ENCODE measurements around the gene SPTSSA.

SPTSSA gene

DNA sequence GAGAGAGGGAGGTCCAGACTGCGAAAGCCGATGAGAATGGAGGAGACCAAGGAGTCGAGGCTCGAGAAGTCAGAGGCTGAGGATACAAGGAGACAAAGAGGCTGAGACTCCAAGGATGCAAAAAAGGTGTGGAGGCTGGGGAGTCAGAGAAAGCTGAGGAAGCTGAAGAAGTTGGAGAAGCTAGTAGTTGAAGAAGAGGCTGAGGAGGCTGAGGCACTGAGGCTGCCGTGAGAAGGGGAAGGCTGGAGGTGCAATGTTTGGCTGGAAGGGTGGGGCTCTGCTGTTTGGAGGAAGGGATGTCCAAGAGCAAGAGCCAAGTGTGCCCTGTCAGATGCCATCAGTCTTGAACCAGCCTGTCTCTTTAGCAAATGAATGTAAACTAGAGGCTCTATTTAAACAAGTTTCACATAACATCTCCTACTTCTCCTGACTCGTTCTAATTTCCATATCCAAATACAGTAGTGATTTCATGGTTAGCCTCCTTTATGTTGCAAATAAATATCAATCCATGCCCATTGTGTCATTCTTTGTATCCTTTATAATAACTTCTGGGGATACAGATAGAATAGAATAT is 10.8 kb upstream of the SPTSSA start:
- H3K4me3 ChIP-seq (replicated peaks; ENCODE audit: low read depth, low read length) = no peak overlapping the region
- TF ChIP-seq, protein P1, sequence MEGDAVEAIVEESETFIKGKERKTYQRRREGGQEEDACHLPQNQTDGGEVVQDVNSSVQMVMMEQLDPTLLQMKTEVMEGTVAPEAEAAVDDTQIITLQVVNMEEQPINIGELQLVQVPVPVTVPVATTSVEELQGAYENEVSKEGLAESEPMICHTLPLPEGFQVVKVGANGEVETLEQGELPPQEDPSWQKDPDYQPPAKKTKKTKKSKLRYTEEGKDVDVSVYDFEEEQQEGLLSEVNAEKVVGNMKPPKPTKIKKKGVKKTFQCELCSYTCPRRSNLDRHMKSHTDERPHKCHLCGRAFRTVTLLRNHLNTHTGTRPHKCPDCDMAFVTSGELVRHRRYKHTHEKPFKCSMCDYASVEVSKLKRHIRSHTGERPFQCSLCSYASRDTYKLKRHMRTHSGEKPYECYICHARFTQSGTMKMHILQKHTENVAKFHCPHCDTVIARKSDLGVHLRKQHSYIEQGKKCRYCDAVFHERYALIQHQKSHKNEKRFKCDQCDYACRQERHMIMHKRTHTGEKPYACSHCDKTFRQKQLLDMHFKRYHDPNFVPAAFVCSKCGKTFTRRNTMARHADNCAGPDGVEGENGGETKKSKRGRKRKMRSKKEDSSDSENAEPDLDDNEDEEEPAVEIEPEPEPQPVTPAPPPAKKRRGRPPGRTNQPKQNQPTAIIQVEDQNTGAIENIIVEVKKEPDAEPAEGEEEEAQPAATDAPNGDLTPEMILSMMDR (IDR thresholded peaks at IDR 0.05; ENCODE audit: low read length, missing control alignments) = no peak
- DNase-seq (ENCODE audit: low read depth) = no peak

DNA sequence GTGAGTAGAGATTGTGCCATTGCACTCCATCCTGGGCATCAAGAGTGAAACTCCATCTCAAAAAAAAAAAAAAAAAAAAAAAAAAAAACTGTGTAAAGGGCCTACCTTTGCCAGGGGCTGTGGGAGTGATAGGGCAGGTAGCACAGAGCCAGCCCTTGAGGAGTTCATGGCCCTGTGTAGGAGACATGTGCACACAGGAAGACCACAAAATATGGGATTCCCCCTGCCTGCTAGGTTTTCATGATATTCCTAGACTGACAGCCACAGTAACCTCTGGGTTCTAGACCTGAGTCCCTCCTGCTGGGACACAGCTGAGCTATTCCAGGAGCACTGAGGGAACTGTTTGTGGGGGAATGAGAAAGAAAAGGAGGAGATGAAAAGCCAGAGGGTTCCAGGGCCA is 8.3 kb upstream of the SPTSSA start:
- TF ChIP-seq, protein P1 (IDR thresholded peaks at IDR 0.05; ENCODE audit: low read length, missing control alignments) = no peak
- no peak for DNase-seq (ENCODE audit: low read depth)
- no peak overlapping the region for H3K4me3 ChIP-seq (replicated peaks; ENCODE audit: low read depth, low read length)

DNA sequence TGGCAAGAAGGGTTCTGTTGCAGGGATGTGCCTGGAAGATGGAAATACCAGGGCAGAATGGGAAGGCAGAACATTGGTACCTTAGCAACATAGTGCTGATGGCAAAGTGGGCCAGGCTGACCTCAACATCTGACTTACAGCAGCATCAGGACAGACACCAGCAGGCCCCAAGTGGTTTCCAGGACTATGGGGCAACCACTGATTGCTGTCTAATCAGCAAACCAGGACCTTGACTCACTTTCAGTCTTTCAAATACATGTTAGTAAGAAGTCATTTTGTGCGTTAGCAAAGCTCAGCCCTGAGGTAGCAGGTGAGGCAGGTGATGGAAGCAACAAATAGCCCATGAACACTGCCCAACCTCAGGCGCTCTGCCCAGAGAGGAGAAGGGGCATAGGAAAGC is 4.7 kb upstream of the SPTSSA start:
- no peak overlapping the region for H3K4me3 ChIP-seq (replicated peaks; ENCODE audit: low read depth, low read length)
- TF ChIP-seq, protein P1 (IDR thresholded peaks at IDR 0.05; ENCODE audit: low read length, missing control alignments) = no peak
- no peak for DNase-seq (ENCODE audit: low read depth)

DNA sequence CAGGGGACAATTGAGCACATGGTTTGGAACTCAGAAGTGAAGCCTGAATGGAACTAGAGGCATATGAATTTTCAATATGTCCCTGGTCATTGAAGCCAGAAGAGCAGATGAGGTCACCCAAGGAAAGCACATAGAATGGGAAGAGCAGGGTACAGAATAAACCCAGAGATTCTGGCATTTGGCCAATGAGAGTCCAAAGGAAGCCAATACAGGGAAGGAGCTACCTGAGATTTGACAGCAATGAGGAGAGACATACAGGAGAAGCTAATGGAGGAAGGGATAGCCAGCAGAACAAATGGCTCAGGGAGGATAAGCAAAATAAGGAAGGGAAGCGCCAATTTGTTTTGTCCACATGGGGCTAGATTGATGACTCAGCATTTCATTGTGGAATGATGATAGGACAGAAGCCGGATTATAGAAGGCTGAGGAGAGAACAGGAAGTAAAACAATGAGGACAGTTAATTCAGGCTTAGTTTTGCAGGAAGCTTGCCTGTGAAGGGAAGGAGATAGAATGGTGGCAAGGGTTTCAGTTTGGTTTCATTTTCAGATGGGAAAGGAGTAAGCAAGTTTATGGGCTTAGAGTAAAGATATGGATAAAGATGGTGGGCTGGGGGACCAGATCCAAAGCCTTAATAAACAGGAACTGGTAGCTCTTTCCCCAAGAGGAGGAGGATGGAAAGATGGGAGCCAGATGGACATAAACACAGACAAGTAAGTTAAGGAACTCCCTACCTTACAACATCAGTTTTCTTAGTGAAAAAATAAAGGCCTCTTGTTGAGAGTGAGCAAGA is 3.2 kb upstream of the SPTSSA start:
- TF ChIP-seq, protein P1 (IDR thresholded peaks at IDR 0.05; ENCODE audit: low read length, missing control alignments) = no peak
- no peak overlapping the region for H3K4me3 ChIP-seq (replicated peaks; ENCODE audit: low read depth, low read length)
- DNase-seq (ENCODE audit: low read depth) = peak; percentile 79

DNA sequence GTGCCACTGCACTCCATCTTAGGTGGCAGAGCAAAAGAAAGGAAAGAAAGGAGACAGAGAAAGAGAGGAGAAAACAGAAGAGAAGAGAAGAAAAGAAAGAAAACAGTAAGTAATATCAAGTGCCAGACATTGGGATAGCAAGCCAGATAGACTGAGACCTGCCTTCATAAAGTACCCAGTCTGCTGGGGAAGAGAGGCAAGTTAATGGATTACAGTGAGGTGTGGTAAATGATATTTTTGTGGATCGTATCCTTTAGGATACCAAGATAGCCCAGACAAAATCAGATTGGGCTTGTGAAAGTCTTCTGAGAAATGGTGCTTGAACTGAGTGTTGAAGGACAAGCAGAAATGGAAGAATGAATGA is 1.5 kb upstream of the SPTSSA start:
- no peak overlapping the region for H3K4me3 ChIP-seq (replicated peaks; ENCODE audit: low read depth, low read length)
- no peak for DNase-seq (ENCODE audit: low read depth)
- TF ChIP-seq, protein P1 (IDR thresholded peaks at IDR 0.05; ENCODE audit: low read length, missing control alignments) = no peak

DNA sequence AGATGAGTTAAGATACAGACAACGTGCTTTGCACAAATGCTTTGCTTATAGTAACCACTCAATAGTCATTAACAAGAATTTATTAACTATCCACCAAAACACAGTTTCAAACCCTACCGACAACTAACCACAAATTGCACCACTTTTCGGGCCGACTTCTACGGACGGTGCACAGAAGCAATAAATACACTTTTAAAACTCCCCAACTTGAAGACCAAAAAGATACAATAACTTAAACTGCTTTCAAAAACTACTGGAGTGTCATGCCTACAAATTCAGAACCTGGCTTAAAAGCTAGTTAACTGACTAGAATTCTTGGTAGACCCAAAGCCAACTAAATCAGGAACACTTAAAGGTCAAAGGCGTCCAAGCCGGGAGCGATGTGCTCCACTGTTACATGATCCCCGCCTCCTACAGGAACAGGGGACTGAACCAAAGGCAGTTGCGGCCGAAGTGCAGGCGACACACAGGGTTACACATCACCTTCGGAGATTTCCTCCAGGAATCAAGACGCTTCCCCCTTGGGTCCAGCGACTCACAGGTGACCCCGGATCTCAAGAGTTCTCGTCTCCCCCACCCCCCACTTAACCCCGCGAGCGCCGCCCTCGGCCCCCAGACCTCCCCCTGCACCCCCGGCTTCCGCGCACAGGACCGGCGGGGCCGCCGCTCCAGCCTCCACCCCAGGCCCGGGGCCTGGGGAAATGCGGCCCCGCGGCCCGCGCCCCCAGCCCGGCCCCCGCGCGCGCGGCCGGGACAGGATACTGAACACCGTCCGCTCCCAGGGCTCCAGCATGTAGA is 507 bp downstream of the SPTSSA start:
- peak; percentile 51 for DNase-seq (ENCODE audit: low read depth)
- TF ChIP-seq, protein P1 (IDR thresholded peaks at IDR 0.05; ENCODE audit: low read length, missing control alignments) = no peak
- H3K4me3 ChIP-seq (replicated peaks; ENCODE audit: low read depth, low read length) = peak overlapping the region; percentile 74

All from fibroblast of pulmonary artery (primary cell).